Right hindlimb (tissue), 1 donor: Measurements from ENCODE around the gene SP3.
"Not testable (repeated sequence)": the region's sequence is repeated elsewhere in the genome, so short reads cannot be mapped to it uniquely, and the experiment has no call there.

Source experiments
- DNase-seq: peaks from one replicate; pipeline ENCODE4 v3.0.0-alpha.2; 2018

Gene SP3

GRCh38 chr2:173940208-173941020 lies 24.8 kb downstream of the SP3 start:
- no peak for DNase-seq

- DNase-seq = no peak
These were observed 26.3 kb downstream of the SP3 start for GRCh38 chr2:173938700-173939384.

GRCh38 chr2:173935305-173935704 lies 29.9 kb downstream of the SP3 start:
- DNase-seq = no peak

- no peak for DNase-seq
These were observed 30.3 kb downstream of the SP3 start for GRCh38 chr2:173934895-173935294.

GRCh38 chr2:173931751-173932150 lies 33.4 kb downstream of the SP3 start:
- no peak for DNase-seq

GRCh38 chr2:173929441-173929840 lies 35.7 kb downstream of the SP3 start:
- DNase-seq = no peak

GRCh38 chr2:173926875-173927274 lies 38.3 kb downstream of the SP3 start:
- DNase-seq = no peak

- DNase-seq = no peak
These were observed 40.9 kb downstream of the SP3 start for GRCh38 chr2:173924285-173924684.

GRCh38 chr2:173922760-173923159 lies 42.4 kb downstream of the SP3 start:
- no peak for DNase-seq

- DNase-seq = no peak
These were observed 43.1 kb downstream of the SP3 start for GRCh38 chr2:173922068-173922467.

GRCh38 chr2:173914055-173914927 lies 50.9 kb downstream of the SP3 start:
- no peak for DNase-seq

GRCh38 chr2:173909846-173910245 lies 55.3 kb downstream of the SP3 start:
- DNase-seq = no peak

GRCh38 chr2:173906626-173907025 lies 58.5 kb downstream of the SP3 start:
- no peak for DNase-seq

GRCh38 chr2:173903601-173904394 lies 61.4 kb downstream of the SP3 start:
- no peak for DNase-seq

- no peak for DNase-seq
These were observed 66.2 kb downstream of the SP3 start for GRCh38 chr2:173898996-173899395.

GRCh38 chr2:173898178-173898668 lies 67.0 kb downstream of the SP3 start:
- DNase-seq = no peak

- DNase-seq = no peak
These were observed 68.4 kb downstream of the SP3 start for GRCh38 chr2:173896755-173897154.

- DNase-seq = no peak
These were observed 72.8 kb downstream of the SP3 start for GRCh38 chr2:173892341-173892740.

- no peak for DNase-seq
These were observed 73.7 kb downstream of the SP3 start for GRCh38 chr2:173891315-173892037.

- DNase-seq = not testable (repeated sequence)
These were observed 75.7 kb downstream of the SP3 start for GRCh38 chr2:173889464-173889863.

- no peak for DNase-seq
These were observed 78.6 kb downstream of the SP3 start for GRCh38 chr2:173886613-173887012.
